D721Med (cell line): ENCODE results near the gene NOD1.

ENCODE experiments used
- DNase-seq: peaks from one replicate; pipeline ENCODE4 v3.0.0; 2011; ENCODE audit warnings: low spot score; ENCODE audit not compliant: insufficient read length
- FAIRE-seq: peaks from 2 replicates; lab custom pipeline; 2011; peaks lifted over from hg19 to GRCh38; lab: Jason Lieb, UNC
- TF ChIP-seq, protein P1 (sequence below): IDR thresholded peaks from 2 replicates; pipeline ENCODE4 v1.5.1; 2012; ENCODE audit warnings: mild to moderate bottlenecking, control low read depth; ENCODE audit not compliant: insufficient read depth; ENCODE audit errors: missing control alignments

Gene NOD1

DNA sequence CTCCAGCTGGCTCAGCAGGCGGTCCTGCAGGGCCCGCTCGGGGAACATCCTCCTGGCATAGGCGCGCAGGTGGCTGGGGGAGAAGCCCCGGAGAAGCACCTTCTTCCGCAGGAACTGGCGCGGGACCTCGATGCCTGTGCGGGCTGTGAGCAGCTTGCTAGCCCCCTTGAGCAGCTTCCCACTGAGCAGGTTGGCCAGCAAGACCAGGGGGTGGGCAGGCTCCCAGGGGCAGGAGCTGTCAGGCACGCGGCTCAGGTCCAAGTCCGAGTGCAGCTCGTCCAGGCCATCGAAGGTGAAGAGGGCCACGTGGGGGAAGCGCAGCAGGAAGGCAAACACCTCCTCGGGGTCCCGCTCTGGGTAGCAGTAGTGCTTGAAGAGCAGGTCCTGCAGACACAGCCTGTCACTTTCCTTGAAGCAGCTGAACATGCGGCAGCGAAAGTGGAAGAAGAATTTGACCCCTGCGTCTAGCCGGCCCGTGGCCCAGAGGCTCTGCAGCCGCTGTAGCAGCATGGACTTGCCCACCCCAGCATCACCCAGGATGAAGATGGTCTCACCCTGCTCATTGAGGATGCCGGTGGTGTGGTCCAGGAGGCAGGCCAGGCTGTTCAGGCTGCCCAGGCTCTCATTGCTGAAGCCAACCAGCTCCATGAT lies 26.2 kb downstream of the NOD1 start:
- no peak for DNase-seq
- TF ChIP-seq, protein P1, sequence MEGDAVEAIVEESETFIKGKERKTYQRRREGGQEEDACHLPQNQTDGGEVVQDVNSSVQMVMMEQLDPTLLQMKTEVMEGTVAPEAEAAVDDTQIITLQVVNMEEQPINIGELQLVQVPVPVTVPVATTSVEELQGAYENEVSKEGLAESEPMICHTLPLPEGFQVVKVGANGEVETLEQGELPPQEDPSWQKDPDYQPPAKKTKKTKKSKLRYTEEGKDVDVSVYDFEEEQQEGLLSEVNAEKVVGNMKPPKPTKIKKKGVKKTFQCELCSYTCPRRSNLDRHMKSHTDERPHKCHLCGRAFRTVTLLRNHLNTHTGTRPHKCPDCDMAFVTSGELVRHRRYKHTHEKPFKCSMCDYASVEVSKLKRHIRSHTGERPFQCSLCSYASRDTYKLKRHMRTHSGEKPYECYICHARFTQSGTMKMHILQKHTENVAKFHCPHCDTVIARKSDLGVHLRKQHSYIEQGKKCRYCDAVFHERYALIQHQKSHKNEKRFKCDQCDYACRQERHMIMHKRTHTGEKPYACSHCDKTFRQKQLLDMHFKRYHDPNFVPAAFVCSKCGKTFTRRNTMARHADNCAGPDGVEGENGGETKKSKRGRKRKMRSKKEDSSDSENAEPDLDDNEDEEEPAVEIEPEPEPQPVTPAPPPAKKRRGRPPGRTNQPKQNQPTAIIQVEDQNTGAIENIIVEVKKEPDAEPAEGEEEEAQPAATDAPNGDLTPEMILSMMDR, result no peak
- FAIRE-seq, result no peak

DNA sequence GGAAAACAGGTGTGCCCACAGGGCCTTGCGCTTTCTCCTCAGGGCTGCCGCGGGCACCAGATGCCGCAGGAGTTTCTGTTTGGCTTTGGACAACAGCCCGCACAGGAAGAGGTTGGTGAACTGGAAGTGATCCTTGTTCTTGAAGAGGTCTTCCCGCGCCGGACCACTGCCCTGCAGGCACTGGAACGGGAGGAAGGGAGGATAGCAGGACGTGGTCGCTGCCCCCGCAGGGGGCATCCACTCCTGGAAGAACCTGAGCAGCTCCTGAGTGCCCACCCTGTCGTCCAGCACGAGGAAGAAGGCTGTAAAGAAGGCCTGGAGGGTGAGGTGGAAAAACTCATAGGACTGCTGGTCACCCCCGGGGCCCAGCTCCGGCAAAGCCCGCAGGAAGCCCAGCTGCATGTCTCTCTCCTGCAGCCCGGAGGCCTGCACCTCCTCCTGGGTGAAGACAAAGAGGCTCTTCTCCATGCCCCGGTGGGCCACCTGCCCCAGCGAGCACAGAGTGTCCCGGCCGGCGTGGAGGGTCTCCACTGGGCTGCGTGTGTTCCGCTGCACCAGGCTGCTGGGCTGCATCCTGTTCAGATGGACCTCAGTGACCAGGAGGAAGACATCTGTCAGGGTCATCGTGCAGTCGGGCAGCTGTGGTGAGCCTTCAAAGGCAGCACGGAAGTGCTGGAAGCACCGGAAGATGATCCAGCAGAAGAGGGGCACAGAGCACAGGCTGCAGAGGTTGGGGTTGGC lies 26.9 kb downstream of the NOD1 start:
- DNase-seq (no peak), FAIRE-seq (no peak)
- TF ChIP-seq, protein P1, result no peak

DNA sequence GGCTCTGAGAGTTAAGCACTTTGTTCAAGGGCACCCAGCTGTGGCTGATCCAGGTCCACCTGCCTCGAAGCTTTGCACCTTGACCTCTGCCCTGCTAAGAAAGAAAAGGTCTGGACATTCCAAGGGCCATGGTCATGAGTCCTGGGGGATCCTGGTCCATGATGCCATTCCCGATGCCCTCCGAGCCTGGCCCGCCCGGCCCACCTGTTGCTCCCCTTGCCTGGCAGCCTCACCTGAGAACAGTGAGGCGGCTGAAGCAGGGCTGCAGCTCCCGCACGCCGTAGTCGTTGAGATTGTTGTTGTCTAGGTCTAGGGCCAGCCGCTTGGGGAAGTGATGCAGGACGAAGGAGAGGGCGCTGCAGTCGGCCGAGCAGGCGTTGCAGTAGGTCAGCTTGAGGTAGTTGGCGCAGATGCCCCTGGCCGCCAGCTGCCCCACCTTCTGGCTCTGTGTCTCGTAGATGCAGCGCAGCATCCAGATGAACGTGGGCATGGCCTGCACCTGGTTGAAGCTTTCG lies 27.5 kb downstream of the NOD1 start:
- TF ChIP-seq, protein P1, result no peak
- DNase-seq (no peak), FAIRE-seq (no peak)

DNA sequence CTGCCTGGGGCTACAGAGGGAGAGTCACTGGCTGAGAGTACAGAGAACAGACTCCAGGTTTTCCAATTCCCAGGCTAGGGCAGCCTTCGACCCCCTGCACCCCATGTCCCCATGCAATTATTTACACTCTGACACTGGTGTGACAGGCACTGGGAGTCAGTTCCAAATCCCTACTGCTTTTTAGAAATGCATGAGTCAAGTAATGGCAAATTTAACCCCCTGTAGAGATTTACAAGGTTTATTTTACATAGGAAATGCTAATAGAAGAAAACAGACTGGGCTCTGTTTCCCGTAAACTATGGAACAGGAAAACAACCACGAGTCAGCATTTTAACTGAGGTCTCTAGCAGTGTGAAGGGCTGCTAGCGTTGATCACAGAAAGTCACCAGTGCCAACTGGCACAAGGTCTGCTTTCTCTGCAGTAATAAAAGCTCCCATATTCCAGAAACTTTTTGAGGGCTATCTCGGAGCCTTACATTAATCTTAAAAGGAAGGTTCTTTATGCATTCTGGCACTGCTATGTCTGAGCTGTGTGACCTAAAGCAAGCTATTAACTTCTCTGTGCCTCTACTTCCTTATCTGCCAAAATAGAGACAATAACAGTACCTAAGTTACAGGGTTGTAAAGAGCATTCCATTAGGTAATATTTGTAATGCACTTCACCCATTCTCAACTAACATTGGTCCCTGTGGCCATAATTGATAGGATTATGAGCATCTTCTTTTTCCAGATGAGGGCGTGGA lies 28.2 kb downstream of the NOD1 start:
- DNase-seq (no peak), FAIRE-seq (no peak)
- TF ChIP-seq, protein P1, result no peak

DNA sequence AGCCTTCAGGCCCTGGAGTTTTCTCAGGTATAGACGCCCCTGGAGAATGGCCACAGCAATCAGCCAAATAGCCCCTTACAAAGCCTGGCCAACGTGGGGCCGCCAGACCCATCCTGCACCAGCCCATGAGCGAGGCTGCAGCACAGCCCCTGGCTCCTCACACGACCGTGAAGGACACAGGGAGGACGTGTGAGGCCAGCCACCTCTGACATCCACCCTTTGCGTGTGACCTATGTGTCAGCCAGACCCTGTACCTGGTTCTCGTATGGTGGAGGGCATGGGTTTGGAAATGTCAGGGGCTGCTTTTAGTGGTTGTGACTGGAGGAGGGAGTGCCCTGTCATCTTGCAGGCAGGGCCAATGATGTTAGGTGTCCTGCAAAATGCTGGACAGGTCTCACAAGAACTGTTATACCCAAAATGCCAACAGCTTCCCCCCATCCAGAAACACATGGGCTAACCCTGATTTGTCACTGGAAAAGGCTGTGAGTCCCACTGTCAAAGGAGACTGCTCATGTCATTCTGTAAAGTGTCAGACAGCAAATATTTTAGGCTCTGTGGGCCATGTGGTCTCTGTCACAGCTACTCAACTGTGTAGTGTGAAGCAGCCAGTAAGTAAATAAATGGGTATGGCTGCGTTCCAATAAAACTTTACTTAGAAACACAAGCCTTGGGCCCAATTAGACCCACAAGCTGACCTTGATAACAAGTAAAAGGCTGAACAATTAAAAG lies 30.0 kb downstream of the NOD1 start:
- FAIRE-seq (no peak), DNase-seq (no peak)
- TF ChIP-seq, protein P1, result no peak

DNA sequence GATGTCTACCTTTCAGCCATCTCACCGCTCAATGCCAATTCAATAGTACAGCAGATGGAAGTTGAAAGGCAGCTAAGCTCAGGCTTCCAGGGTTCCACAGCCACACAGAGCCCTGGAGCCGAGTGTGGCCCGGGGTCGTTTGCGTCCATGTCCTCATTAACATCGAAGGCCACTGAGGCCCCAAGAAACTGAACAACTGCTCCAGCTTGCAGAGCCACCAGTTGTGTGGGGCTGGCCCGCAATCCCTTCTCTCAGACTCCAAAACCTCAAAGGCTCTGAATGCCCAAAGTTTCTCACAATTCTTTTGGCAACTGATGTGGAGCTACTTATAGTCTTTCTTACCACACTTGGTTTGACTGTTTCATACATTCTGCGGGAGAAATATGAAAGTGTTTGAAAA lies 31.1 kb downstream of the NOD1 start:
- DNase-seq (no peak), FAIRE-seq (no peak)
- TF ChIP-seq, protein P1, result no peak
